Esophagus squamous epithelium (tissue), 5 donors: ENCODE data around the gene MLH3. TPM values are rescaled to one million over a fixed set of nuclear protein-coding genes. Genes with fewer than 3 reads are reported as not detected.
A peak's percentile ranks its signal among the peaks of the same experiment; 100 is the strongest.
"Not testable (repeated sequence)": the region's sequence is repeated elsewhere in the genome, so short reads cannot be mapped to it uniquely, and the experiment has no call there.

Experiments
- DNase-seq: peaks from one replicate; lab custom pipeline; 2025; lab: John Stamatoyannopoulos, UW
- H3K27ac ChIP-seq, 4 donors: fragments of 200-600 bp; sonication (generic); one replicate each; pipeline ENCODE4 v1.5.1; 2016 to 2019; ENCODE audit warnings: mild to moderate bottlenecking in 1 of 4
- H3K27me3 ChIP-seq, 4 donors: fragments of 200-600 bp; sonication (generic); 1 replicate in 3 of 4; 2 replicates in 1 of 4; pipeline versions ENCODE4 v1.5.1 to v1.6.0; 2017 to 2021; ENCODE audit warnings: antibody characterized with exemption in 1 of 4
- H3K36me3 ChIP-seq, 3 donors: fragments of 200-600 bp; sonication (generic); one replicate each; pipeline ENCODE4 v1.5.1; 2016 to 2019
- H3K4me1 ChIP-seq, 3 donors: fragments of 200-600 bp; sonication (generic); one replicate each; pipeline ENCODE4 v1.5.1; 2017 to 2019
- H3K4me3 ChIP-seq, 4 donors: fragments of 200-600 bp; sonication (generic); 1 replicate in 3 of 4; 2 replicates in 1 of 4; pipeline ENCODE4 v1.5.1; 2016 to 2019; ENCODE audit warnings: mild to moderate bottlenecking in 2 of 4, moderate library complexity in 1 of 4
- H3K9me3 ChIP-seq, 3 donors: fragments of 200-600 bp; sonication (generic); one replicate each; pipeline ENCODE4 v1.5.1; 2016 to 2019
- CTCF ChIP-seq, 6 experiments: fragments of 450-650 bp in 4 of 6; fragments of 200-600 bp in 2 of 6; sonication (generic) in 2 of 6; IDR thresholded peaks; one replicate each; pipeline ENCODE4 v1.5.1; 2016 to 2019; ENCODE audit warnings: antibody characterized with exemption in 6 of 6, mild to moderate bottlenecking in 4 of 6, moderate library complexity in 4 of 6
- POLR2A ChIP-seq, 4 donors: fragments of 450-650 bp; IDR thresholded peaks; one replicate each; pipeline ENCODE4 v1.6.1; 2017; ENCODE audit warnings: antibody characterized with exemption in 4 of 4, mild to moderate bottlenecking in 4 of 4, moderate library complexity in 3 of 4
- WGBS, 2 donors: methylation state at CpG; one replicate each; pipeline ENCODE4 v1.1.5; 2018; 5-methylcytosine and 5-hydroxymethylcytosine counted together
- intact Hi-C: fragments of 100-400 bp; cut with DNase I; formaldehyde crosslinking; loops from one replicate; pipeline ENCODE4 v1.15.0; 2022
- total RNA-seq, 4 donors: library from RNA; depleted of rRNA; stranded (reverse); fragments of >200 nt; gene quantifications; one replicate each; pipeline ENCODE4 v1.1.0, GENCODE V29; 2016
- donor health status: DM: yes; HTN: yes; CAD: no.

Gene MLH3
- total RNA-seq, 4 donors from 2014 or later = 8.4 to 39.7 (median 11.0) TPM

GRCh38 chr14:75001899-75002298, 49.4 kb downstream of the MLH3 start:
- TF ChIP-seq POLR2A (IDR thresholded peaks at IDR 0.05) (no peak), CTCF (IDR thresholded peaks at IDR 0.05) (no peak)
- H3K4me1 ChIP-seq = peaks cover 21 to 36% (median 21%) of the 10 kb centered on the region in 3 donors
- intact Hi-C loops = loop anchor here (10.0 kb wide), 1 partner anchor 83 kb away; no protein-coding TSS in a partner anchor
- WGBS, 2 donors = 92 to 93% methylated on average over 1 of the region's 1 CpG
- peaks cover 0 to 23% (median 7%) of the 10 kb centered on the region in 3 donors for H3K36me3 ChIP-seq
- H3K27ac ChIP-seq = peak overlapping the region; percentile 81 to 94 (median 90)
- DNase-seq = no peak
- H3K27me3 ChIP-seq = no peaks in the 10 kb centered on the region
- no peaks in the 10 kb centered on the region for H3K9me3 ChIP-seq
- peak overlapping the region; percentile 65 to 97 (median 80) for H3K4me3 ChIP-seq

DNA sequence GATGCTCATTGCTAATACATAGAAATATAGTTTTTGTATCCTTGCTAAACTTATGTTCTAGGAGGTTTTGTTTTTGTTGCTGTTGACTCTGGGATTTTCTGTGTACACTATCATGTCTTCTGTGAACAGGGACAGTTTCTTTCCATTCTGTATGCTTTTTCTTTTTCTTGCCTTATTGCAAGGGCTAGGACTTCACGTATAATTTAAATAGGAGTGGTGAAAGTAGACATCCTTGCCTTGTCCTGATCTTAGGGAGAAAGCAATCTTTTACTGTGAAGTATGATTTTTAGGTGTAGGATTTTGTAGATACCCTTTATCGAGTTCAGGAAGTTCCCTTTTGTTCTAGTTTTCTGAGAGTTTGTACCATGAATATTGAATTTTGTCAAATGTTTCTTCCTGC, 50.0 kb downstream of the MLH3 start:
- intact Hi-C loops = loop anchor here (10.0 kb wide), 1 partner anchor 84 kb away; no protein-coding TSS in a partner anchor
- Histone ChIP-seq H3K4me1 (peaks cover 21 to 36% (median 21%) of the 10 kb centered on the region in 3 donors), H3K4me3 (no peak overlapping the region), H3K36me3 (peaks cover 0 to 17% (median 1%) of the 10 kb centered on the region in 3 donors), H3K27me3 (no peaks in the 10 kb centered on the region), H3K9me3 (no peaks in the 10 kb centered on the region), H3K27ac (no peak overlapping the region)
- WGBS, 2 donors = 79 to 88% methylated on average over 2 of the region's 2 CpGs
- no peak for DNase-seq
- TF ChIP-seq CTCF (IDR thresholded peaks at IDR 0.05) = no peak
- TF ChIP-seq POLR2A (IDR thresholded peaks at IDR 0.05) = no peak

DNA sequence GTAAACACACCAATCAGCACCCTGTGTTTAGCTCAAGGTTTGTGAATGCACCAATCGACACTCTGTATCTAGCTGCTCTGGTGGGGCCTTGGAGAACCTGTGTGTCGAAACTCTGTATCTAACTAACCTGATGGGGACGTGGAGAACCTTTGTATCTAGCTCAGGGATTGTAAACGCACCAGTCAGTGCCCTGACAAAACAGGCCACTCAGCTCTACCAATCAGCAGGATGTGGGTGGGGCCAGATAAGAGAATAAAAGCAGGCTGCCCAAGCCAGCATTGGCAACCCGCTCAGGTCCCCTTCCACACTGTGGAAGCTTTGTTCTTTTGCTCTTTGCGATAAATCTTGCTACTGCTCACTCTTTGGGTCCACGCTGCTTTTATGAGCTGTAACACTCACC, 55.5 kb downstream of the MLH3 start:
- H3K9me3 ChIP-seq, H3K4me1 ChIP-seq, intact Hi-C loops, H3K36me3 ChIP-seq, H3K4me3 ChIP-seq, H3K27me3 ChIP-seq, DNase-seq, H3K27ac ChIP-seq: not testable (repeated sequence)
- 100% methylated on average over 1 of the region's 7 CpGs; no CpG with 5 or more reads in 1 of the 2 donors for WGBS, 2 donors

- H3K27me3 ChIP-seq, H3K4me3 ChIP-seq, intact Hi-C loops, H3K9me3 ChIP-seq, DNase-seq, H3K36me3 ChIP-seq, H3K27ac ChIP-seq, H3K4me1 ChIP-seq: not testable (repeated sequence)
- WGBS, 2 donors = 97% methylated on average over 13 of the region's 28 CpGs; no CpG with 5 or more reads in 1 of the 2 donors
These were observed 57.1 kb downstream of the MLH3 start for GRCh38 chr14:74994182-74994581.

- Histone ChIP-seq H3K4me3 (no peak overlapping the region), H3K36me3 (no peaks in the 10 kb centered on the region), H3K27me3 (no peaks in the 10 kb centered on the region), H3K9me3 (no peaks in the 10 kb centered on the region), H3K27ac (no peak overlapping the region), H3K4me1 (peaks cover 0 to 23% (median 7%) of the 10 kb centered on the region in 3 donors)
- no peak for DNase-seq
- no peak for TF ChIP-seq POLR2A (IDR thresholded peaks at IDR 0.05)
- no peak for TF ChIP-seq CTCF (IDR thresholded peaks at IDR 0.05)
- intact Hi-C loops = no loop called here
- WGBS, 2 donors = 88 to 89% methylated on average over 1 of the region's 1 CpG
These were observed 62.3 kb downstream of the MLH3 start for GRCh38 chr14:74988993-74989392.

GRCh38 chr14:74988131-74988530, 63.1 kb downstream of the MLH3 start:
- no peaks in the 10 kb centered on the region for H3K27me3 ChIP-seq
- TF ChIP-seq POLR2A (IDR thresholded peaks at IDR 0.05) (no peak), CTCF (IDR thresholded peaks at IDR 0.05) (no peak)
- no peaks in the 10 kb centered on the region for H3K36me3 ChIP-seq
- DNase-seq = no peak
- H3K4me3 ChIP-seq = no peak overlapping the region
- H3K4me1 ChIP-seq = peaks cover 0 to 31% (median 10%) of the 10 kb centered on the region in 3 donors
- peak overlapping the region in 3 of 4 donors; percentile 18 to 50 (median 31) for H3K27ac ChIP-seq
- no peaks in the 10 kb centered on the region for H3K9me3 ChIP-seq
- 40 to 73% methylated on average over 1 to 4 of the region's 4 CpGs for WGBS, 2 donors
- intact Hi-C loops = no loop called here
